ACC112 (cell line): ENCODE data around the gene GPRC5A.

ENCODE experiments used
- H2AFZ ChIP-seq: fragments of 200-600 bp; sonication (generic); one replicate; pipeline ENCODE4 v1.6.0; 2017; ENCODE audit warnings: antibody characterized with exemption, low read length; ENCODE audit not compliant: unreplicated experiment
- H3K27ac ChIP-seq: fragments of 200-600 bp; sonication (generic); 2 replicates; pipeline ENCODE4 v1.5.1; 2014; ENCODE audit warnings: low read depth, mild to moderate bottlenecking, antibody characterized with exemption, low read length, moderate library complexity
- H3K27me3 ChIP-seq: fragments of 200-600 bp; sonication (generic); 2 replicates; pipeline ENCODE4 v1.6.1; 2014; ENCODE audit warnings: mild to moderate bottlenecking, antibody characterized with exemption, low read length, moderate library complexity, mixed read lengths; ENCODE audit not compliant: insufficient read depth
- H3K36me3 ChIP-seq: fragments of 200-600 bp; sonication (generic); 2 replicates; pipeline ENCODE4 v1.6.1; 2016; ENCODE audit warnings: mild to moderate bottlenecking, antibody characterized with exemption, low read length, moderate library complexity, mixed read lengths; ENCODE audit not compliant: insufficient read depth
- H3K4me1 ChIP-seq: fragments of 200-600 bp; sonication (generic); one replicate; pipeline ENCODE4 v1.6.1; 2016; ENCODE audit warnings: low read length, mixed read lengths; ENCODE audit not compliant: insufficient read depth, unreplicated experiment, control insufficient read depth
- H3K4me3 ChIP-seq: fragments of 200-600 bp; sonication (generic); 2 replicates; pipeline ENCODE4 v1.5.1; 2014; ENCODE audit warnings: mild to moderate bottlenecking, low read depth, low read length
- H3K79me2 ChIP-seq: fragments of 200-600 bp; sonication (generic); one replicate; pipeline ENCODE4 v1.6.0; 2016; ENCODE audit warnings: low read length; ENCODE audit not compliant: control insufficient read depth, unreplicated experiment, insufficient read depth

GPRC5A gene

DNA sequence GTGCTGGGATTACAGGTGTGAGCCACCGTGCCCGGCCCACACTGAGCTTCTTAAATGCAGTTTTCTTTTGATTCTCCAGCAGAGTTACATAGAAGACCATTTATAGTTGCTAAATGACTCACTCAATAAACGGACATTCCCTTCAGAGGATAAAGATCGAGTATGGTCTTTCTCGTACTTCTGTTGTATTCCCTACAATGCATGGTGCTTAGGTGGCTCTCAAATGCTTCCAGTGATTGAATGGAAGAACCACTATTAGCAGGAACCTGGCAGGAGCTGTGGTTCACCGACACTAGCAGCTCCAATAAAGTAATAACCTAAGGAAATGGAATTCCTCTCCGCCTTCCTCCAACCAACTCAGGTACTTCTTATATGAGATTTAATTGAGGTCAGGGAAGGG lies 3.9 kb upstream of the GPRC5A start:
- no peaks in the 10 kb centered on the region for H3K36me3 ChIP-seq
- H3K79me2 ChIP-seq = peaks cover 8% of the 10 kb centered on the region
- H2AFZ ChIP-seq = no peak overlapping the region
- peaks cover 23% of the 10 kb centered on the region for H3K4me1 ChIP-seq
- no peaks in the 10 kb centered on the region for H3K27me3 ChIP-seq
- H3K27ac ChIP-seq = no peak overlapping the region
- H3K4me3 ChIP-seq = no peak overlapping the region

- Histone ChIP-seq H3K27me3 (no peaks in the 10 kb centered on the region), H3K27ac (no peak overlapping the region), H3K4me1 (peaks cover 22% of the 10 kb centered on the region), H3K79me2 (peaks cover 23% of the 10 kb centered on the region), H3K4me3 (no peak overlapping the region), H3K36me3 (no peaks in the 10 kb centered on the region), H2AFZ (no peak overlapping the region)
Measured at GRCh38 chr12:12889701-12890100, 1.7 kb upstream of the GPRC5A start.

DNA sequence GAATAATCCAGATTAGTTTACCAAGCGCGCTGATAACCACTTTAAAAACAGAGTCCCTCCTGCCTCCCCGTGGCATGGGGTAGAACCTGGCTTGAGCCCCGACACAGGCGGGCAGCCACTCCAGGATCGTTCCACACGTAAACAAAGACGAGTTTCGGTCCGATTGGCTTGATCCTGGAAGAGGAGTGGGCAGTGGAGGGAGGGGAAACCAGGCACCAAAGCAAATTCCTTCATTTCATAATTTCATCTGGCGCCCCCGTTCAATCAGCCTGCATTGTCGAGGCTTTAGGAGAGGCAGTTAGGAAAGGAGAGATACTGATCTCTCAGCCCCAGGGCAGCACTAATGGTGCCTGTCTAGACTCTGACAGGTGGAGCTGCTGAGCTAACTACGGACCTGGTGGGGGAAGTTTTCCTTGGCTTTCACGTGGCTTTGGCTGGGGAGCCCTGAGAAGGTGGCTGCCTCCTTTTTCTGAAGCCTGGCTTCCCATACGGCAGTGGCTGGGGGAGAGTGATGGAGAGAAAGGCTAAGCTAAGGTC lies 751 bp upstream of the GPRC5A start:
- H3K4me1 ChIP-seq = peaks cover 26% of the 10 kb centered on the region
- H3K27ac ChIP-seq = peak overlapping the region; percentile 88
- H3K36me3 ChIP-seq = no peaks in the 10 kb centered on the region
- H3K27me3 ChIP-seq = no peaks in the 10 kb centered on the region
- peak overlapping the region; percentile 85 for H3K4me3 ChIP-seq
- H3K79me2 ChIP-seq = peaks cover 25% of the 10 kb centered on the region
- H2AFZ ChIP-seq = peak overlapping the region; percentile 28

DNA sequence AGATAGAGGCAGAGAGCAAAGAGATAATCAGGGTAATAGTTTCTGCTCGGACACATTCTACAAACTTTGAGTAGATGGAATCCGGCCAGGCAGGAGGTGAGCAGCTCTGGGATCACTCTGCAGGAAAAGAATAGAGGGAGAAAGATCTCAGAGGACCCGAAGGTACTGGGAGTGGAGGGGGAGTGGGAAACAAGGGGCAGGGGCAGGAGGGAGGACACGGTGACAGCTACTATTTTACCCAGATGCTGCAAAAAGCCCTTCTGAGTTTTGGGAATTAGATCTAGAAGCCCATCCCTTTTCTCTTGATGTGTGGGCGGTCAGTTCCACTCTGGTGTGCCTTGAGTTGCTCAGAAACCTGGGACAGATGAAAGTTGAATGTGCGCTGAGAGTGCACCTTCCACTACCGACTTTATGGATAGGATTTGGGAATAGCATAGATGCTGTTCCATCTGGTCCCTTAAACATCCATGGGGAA lies 556 bp downstream of the GPRC5A start:
- Histone ChIP-seq H3K27me3 (no peaks in the 10 kb centered on the region), H2AFZ (peak overlapping the region; percentile 35), H3K36me3 (no peaks in the 10 kb centered on the region), H3K4me3 (peak overlapping the region; percentile 85), H3K27ac (peak overlapping the region; percentile 88), H3K4me1 (peaks cover 37% of the 10 kb centered on the region), H3K79me2 (peaks cover 25% of the 10 kb centered on the region)

GRCh38 chr12:12892681-12893141 lies 1.3 kb downstream of the GPRC5A start:
- Histone ChIP-seq H3K4me3 (peak overlapping the region; percentile 85), H2AFZ (no peak overlapping the region), H3K4me1 (peaks cover 38% of the 10 kb centered on the region), H3K36me3 (no peaks in the 10 kb centered on the region), H3K27ac (no peak overlapping the region), H3K79me2 (peaks cover 26% of the 10 kb centered on the region), H3K27me3 (no peaks in the 10 kb centered on the region)

DNA sequence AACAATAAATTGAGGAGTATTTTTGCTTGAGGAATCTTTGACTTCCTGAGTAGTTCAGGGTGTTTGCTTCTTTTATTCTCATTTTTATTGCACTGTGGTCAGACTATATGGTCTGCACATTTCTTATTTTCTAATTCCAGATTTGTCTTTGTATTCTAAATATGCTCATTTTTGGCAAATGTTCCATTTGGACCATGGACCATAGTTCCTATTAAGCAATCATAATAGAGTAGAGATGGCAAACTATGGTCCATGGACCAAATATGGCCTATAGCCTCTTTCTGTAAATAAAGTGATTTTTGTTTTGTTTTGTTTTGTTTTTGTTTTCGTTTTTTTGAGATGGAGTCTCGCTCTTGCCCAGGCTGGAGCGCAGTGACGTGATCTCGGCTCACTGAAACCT lies 2.1 kb downstream of the GPRC5A start:
- Histone ChIP-seq H3K79me2 (peaks cover 29% of the 10 kb centered on the region), H3K4me3 (peak overlapping the region; percentile 85), H3K27me3 (no peaks in the 10 kb centered on the region), H3K36me3 (no peaks in the 10 kb centered on the region), H3K4me1 (peaks cover 38% of the 10 kb centered on the region), H3K27ac (no peak overlapping the region), H2AFZ (no peak overlapping the region)

GRCh38 chr12:12896260-12896659 lies 4.9 kb downstream of the GPRC5A start:
- H3K27me3 ChIP-seq = no peaks in the 10 kb centered on the region
- peaks cover 29% of the 10 kb centered on the region for H3K79me2 ChIP-seq
- H3K27ac ChIP-seq = peak overlapping the region; percentile 87
- H3K4me3 ChIP-seq = no peak overlapping the region
- H2AFZ ChIP-seq = no peak overlapping the region
- peaks cover 52% of the 10 kb centered on the region for H3K4me1 ChIP-seq
- no peaks in the 10 kb centered on the region for H3K36me3 ChIP-seq

GRCh38 chr12:12897302-12897701 lies 5.9 kb downstream of the GPRC5A start:
- H2AFZ ChIP-seq = no peak overlapping the region
- peaks cover 57% of the 10 kb centered on the region for H3K4me1 ChIP-seq
- no peak overlapping the region for H3K27ac ChIP-seq
- no peaks in the 10 kb centered on the region for H3K36me3 ChIP-seq
- H3K4me3 ChIP-seq = no peak overlapping the region
- no peaks in the 10 kb centered on the region for H3K27me3 ChIP-seq
- peaks cover 24% of the 10 kb centered on the region for H3K79me2 ChIP-seq

DNA sequence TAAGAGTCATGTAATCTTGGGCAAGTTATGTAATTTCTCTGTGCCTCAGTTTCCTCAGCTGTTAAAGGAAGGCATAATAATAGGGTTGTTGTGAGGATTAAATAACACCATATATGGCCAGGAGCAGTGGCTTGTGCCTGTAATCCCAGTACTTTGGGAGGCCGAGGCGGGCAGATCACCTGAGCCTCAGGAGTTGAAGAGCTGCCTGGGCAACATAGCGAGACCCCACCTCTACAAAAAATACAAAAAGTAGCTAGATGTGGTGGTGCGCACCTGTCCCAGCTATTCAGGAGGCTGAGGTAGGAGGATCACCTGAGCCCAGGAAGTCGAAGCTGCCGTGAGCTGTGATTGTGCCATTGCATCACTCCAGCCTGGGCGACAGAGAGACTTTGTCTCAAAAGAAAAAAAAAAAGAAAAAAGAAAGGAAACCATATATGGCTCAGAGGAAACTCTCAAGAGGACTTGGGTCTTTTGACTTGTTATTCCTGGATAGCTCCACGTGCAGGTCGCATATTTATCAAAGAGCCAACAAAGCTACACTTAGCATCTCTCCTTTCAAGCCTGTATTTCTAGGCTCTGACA lies 6.9 kb downstream of the GPRC5A start:
- no peak overlapping the region for H3K4me3 ChIP-seq
- peak overlapping the region; percentile 38; the same call in 1 of the 2 replicates for H3K27ac ChIP-seq
- H2AFZ ChIP-seq = no peak overlapping the region
- no peaks in the 10 kb centered on the region for H3K36me3 ChIP-seq
- H3K4me1 ChIP-seq = peaks cover 53% of the 10 kb centered on the region
- H3K79me2 ChIP-seq = peaks cover 21% of the 10 kb centered on the region
- no peaks in the 10 kb centered on the region for H3K27me3 ChIP-seq

DNA sequence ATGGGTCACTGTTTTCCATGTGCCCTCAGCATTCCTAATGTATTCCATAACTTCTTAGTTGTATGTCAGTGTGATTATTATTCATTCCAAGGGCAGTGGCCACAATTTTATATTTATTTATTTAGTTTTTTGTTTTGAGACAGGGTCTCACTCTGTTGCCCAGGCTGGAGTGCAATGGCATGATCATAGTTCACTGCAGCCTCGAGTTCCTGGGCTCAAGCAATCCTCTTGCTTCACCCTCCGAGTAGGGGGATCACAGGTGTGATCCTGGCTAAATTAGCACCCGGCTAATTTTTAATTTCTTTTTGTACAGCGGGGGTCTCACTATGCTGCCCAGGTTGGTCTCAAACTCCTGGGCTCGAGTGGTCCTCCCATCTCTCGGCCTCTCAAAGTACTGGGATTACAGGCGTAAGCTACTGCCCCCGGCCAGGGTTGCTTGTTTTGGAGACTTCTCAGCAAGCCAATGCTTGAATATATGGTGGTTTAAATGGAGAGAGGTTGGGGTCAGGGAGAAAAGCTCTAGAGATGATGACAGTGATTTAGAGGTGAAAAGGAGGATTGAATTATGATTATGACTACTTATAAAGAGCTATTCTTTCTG lies 7.6 kb downstream of the GPRC5A start:
- Histone ChIP-seq H3K27ac (peak overlapping the region; percentile 96), H3K79me2 (peaks cover 20% of the 10 kb centered on the region), H3K4me1 (peaks cover 51% of the 10 kb centered on the region), H2AFZ (no peak overlapping the region), H3K4me3 (no peak overlapping the region), H3K27me3 (no peaks in the 10 kb centered on the region), H3K36me3 (no peaks in the 10 kb centered on the region)
